HG03280 (cell line): ENCODE data around the gene TRIM7.
"Not testable (repeated sequence)": the region's sequence is repeated elsewhere in the genome, so short reads cannot be mapped to it uniquely, and the experiment has no call there.

Source experiments
- ATAC-seq: cut with Tn5 transposase; IDR thresholded peaks from one replicate; pipeline ENCODE4 v1.9.1; 2021; ENCODE audit warnings: mild to moderate bottlenecking, moderate library complexity; ENCODE audit not compliant: unreplicated experiment

The TRIM7 gene

GRCh38 chr5:181159286-181160151 lies 45.5 kb downstream of the TRIM7 start:
- peak; percentile 57 for ATAC-seq

GRCh38 chr5:181158869-181159268 lies 46.1 kb downstream of the TRIM7 start:
- ATAC-seq = no peak

GRCh38 chr5:181156758-181157157 lies 48.2 kb downstream of the TRIM7 start:
- ATAC-seq = no peak

GRCh38 chr5:181153814-181154213 lies 51.2 kb downstream of the TRIM7 start:
- no peak for ATAC-seq

- no peak for ATAC-seq
Measured at GRCh38 chr5:181152406-181152805, 52.6 kb downstream of the TRIM7 start.

GRCh38 chr5:181151146-181151545 lies 53.9 kb downstream of the TRIM7 start:
- ATAC-seq = no peak

- ATAC-seq = peak; percentile 70
Measured at GRCh38 chr5:181149806-181150733, 54.9 kb downstream of the TRIM7 start.

- ATAC-seq = no peak
Measured at GRCh38 chr5:181149355-181149754, 55.6 kb downstream of the TRIM7 start.

GRCh38 chr5:181146927-181147636 lies 57.9 kb downstream of the TRIM7 start, which contains the start of gene OR2V2:
OR2V2 (plus strand) TSS chr5:181147586; CDS start chr5:181154943, 7,357 bp downstream.
- not testable (repeated sequence) for ATAC-seq

- no peak for ATAC-seq
Measured at GRCh38 chr5:181145133-181145532, 59.9 kb downstream of the TRIM7 start.
